Measurements from ENCODE around the gene TRIM44.
"Not testable (repeated sequence)": the region's sequence is repeated elsewhere in the genome, so short reads cannot be mapped to it uniquely, and the experiment has no call there.

The TRIM44 gene

DNA sequence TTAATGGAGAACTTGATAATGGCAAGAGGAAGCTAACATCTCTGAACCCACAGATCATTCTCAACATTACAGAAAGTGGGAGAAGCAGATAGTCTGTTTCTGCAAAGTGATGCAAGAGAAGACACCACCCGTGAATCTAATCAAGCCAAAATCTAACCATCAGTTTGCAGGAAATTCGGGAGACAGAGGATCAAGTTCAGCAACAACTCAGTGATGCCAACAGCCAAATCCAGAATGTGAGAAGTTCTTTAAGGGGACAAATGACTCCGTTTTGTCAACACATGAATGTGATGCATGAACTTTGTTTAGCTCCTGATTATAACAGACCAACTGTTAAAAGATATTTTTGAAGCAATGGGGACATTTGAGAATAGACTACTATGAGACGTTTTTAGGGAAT lies 186.0 kb downstream of the TRIM44 start:
- Mint-ChIP-seq H3K27ac (no peak overlapping the region), H3K4me1 (ENCODE audit: low read depth) (no peaks in the 10 kb centered on the region), H3K4me3 (no peak overlapping the region)

DNA sequence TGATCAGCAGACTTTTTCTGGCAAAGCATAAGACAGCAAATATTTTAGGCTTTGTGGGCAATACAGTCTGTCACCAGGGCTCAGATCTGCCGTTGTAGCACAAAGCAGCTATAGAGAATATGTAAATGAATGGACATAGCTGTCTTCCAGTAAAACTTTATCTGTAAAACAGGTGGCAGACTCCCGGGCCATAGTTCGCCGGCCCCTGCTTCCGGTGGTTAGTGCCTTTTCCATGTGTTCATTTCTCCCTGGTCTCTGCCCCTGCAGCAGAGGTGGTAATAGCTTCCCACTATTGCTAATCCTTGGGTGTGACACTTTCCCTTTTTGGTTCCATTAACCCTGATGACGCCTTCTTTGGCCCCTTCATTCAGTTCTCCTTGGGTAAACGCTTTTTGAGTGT lies 187.6 kb downstream of the TRIM44 start:
- H3K4me3 Mint-ChIP-seq: no peak overlapping the region
- no peak for DNase-seq
- no peaks in the 10 kb centered on the region for H3K36me3 Mint-ChIP-seq (ENCODE audit: low read depth)
- H3K27me3 Mint-ChIP-seq: peaks cover 9% of the 10 kb centered on the region
- H3K9me3 Mint-ChIP-seq: no peaks in the 10 kb centered on the region
- no peaks in the 10 kb centered on the region for H3K4me1 Mint-ChIP-seq (ENCODE audit: low read depth)
- no peak overlapping the region for H3K27ac Mint-ChIP-seq

More for the DNA sequence above, 186.0 kb downstream of the TRIM44 start:
- Mint-ChIP-seq H3K27me3 (peaks cover 9% of the 10 kb centered on the region), H3K36me3 (ENCODE audit: low read depth) (no peaks in the 10 kb centered on the region), H3K9me3 (no peaks in the 10 kb centered on the region)
- no peak for DNase-seq

DNA sequence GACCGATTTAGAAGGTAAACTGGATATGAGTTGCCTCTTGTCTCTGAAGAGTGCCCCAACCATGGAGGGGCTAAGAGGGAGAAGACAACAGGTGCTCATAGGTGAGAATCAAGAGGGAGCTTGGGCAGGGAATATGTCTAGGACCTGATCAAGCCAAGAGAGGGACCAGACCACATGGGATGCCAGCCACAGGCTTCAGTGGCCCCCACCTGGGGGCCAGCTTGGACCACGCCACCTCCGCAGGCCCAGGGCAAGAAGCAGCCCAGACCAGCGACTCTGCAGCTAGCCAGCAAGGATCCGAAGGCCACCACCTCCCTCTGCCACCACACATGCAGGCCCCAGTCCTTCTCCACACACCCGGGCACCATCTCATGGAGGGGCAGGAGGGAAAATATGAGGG lies 188.8 kb downstream of the TRIM44 start:
- Mint-ChIP-seq H3K27me3 (peaks cover 9% of the 10 kb centered on the region), H3K4me3 (no peak overlapping the region), H3K4me1 (ENCODE audit: low read depth) (no peaks in the 10 kb centered on the region), H3K27ac (no peak overlapping the region), H3K36me3 (ENCODE audit: low read depth) (no peaks in the 10 kb centered on the region), H3K9me3 (no peaks in the 10 kb centered on the region)
- no peak for DNase-seq

DNA sequence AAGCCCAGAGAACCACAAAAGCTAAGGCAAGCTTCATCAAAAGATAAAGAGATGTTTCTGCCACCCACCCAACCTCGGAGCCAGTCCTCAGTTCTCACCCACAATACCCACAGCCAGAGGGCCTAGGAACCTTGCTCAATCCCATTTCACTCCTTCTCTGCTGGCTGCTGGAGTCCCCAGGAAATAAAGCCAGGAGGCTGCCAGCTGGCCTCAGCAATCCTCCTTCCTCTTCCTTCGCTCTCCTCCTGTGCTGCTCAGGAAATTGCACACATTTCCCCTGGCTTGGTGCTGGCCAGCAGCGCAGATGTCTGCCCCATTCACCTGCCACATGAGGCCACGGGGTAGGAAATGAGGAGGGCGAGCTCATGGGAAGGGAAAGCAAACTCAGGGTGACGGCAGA lies 189.5 kb downstream of the TRIM44 start:
- Mint-ChIP-seq H3K27ac (no peak overlapping the region), H3K4me3 (no peak overlapping the region), H3K4me1 (ENCODE audit: low read depth) (no peaks in the 10 kb centered on the region), H3K27me3 (peaks cover 9% of the 10 kb centered on the region), H3K36me3 (ENCODE audit: low read depth) (no peaks in the 10 kb centered on the region), H3K9me3 (no peaks in the 10 kb centered on the region)
- no peak for DNase-seq

DNA sequence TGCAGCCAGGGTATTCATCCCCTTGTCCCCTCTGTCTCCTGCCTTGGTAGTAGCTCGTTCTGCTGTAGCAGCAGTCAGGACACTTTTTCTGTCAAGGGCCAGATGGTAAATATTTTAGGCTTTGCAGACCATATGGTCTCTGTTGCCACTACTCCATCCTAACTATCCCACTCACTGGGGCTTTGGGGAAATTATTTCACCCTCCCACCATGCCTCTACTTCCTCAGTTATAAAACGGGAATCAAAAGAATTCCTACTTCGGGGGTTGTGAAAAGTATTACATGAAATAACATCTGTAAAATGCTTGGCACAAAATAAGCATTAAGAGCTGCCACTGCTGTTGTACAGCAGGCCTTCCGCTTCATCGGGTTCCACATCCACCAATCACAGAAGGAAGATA lies 191.4 kb downstream of the TRIM44 start:
- H3K27ac Mint-ChIP-seq: no peak overlapping the region
- no peaks in the 10 kb centered on the region for H3K4me1 Mint-ChIP-seq (ENCODE audit: low read depth)
- H3K27me3 Mint-ChIP-seq: peaks cover 3% of the 10 kb centered on the region
- no peak overlapping the region for H3K4me3 Mint-ChIP-seq
- H3K36me3 Mint-ChIP-seq (ENCODE audit: low read depth): no peaks in the 10 kb centered on the region
- no peak for DNase-seq
- no peaks in the 10 kb centered on the region for H3K9me3 Mint-ChIP-seq

DNA sequence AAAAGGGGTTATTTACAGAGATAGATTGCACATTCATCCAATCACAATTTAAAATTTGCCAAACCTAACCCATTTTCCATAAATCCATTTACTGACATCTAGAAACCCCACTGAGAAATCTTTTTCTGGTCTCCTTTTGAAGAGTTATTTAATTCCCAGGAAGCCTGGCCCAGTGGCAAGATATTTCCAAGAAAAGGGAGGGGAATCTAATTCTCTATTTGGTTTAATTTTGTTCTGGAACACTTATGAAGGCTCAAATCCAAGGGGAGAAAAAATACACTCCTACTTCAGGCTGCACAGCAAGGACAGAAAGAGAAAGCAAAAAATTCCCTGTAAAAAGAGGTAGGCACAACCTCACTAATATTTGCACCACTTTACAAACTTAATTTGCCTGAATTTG lies 193.1 kb downstream of the TRIM44 start:
- Mint-ChIP-seq H3K27me3 (no peaks in the 10 kb centered on the region), H3K36me3 (ENCODE audit: low read depth) (no peaks in the 10 kb centered on the region), H3K27ac (no peak overlapping the region), H3K9me3 (no peaks in the 10 kb centered on the region), H3K4me3 (no peak overlapping the region), H3K4me1 (ENCODE audit: low read depth) (no peaks in the 10 kb centered on the region)
- DNase-seq: no peak

DNA sequence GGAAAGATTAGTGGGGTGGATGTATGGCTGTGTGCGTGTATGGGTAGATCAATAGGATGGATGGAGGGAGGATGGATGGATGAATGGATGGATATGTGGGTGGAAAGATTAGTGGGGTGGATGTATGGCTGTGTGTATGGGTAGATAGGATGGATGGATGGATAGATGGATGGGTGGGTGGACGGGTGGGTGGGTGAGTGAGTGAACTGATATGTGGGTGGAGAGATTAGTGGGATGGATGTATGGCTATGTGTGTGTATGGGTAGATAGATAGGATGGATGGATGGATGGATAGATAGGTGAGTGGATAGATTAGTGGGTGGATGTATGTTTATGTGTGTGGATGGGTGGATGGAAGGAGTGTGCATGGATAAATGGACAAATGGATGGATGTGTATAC lies 193.7 kb downstream of the TRIM44 start:
- Mint-ChIP-seq H3K4me1 (ENCODE audit: low read depth) (no peaks in the 10 kb centered on the region), H3K27me3 (no peaks in the 10 kb centered on the region), H3K9me3 (no peaks in the 10 kb centered on the region), H3K27ac (no peak overlapping the region), H3K36me3 (ENCODE audit: low read depth) (no peaks in the 10 kb centered on the region), H3K4me3 (no peak overlapping the region)
- no peak for DNase-seq

DNA sequence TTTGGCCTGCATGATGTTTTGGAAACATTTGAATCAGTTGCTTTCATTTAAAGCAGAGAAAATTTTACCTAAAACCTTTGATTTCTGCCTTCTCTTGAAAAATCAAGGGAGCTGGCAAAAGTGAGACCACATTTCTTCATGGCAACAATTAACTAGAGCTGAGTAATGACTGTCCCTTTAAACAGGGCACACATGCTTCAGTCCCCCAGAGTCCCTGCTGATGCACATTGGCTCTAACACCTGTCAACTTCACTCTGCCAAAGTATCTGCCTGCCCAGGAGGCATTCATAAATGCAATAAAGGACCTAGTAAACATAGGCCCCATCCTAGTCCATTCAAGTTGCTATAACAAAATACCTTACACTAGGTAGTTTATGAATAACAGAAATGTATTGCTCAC lies 194.2 kb downstream of the TRIM44 start:
- no peak overlapping the region for H3K27ac Mint-ChIP-seq
- H3K27me3 Mint-ChIP-seq: no peaks in the 10 kb centered on the region
- no peak overlapping the region for H3K4me3 Mint-ChIP-seq
- no peaks in the 10 kb centered on the region for H3K36me3 Mint-ChIP-seq (ENCODE audit: low read depth)
- no peak for DNase-seq
- H3K9me3 Mint-ChIP-seq: no peaks in the 10 kb centered on the region
- no peaks in the 10 kb centered on the region for H3K4me1 Mint-ChIP-seq (ENCODE audit: low read depth)

DNA sequence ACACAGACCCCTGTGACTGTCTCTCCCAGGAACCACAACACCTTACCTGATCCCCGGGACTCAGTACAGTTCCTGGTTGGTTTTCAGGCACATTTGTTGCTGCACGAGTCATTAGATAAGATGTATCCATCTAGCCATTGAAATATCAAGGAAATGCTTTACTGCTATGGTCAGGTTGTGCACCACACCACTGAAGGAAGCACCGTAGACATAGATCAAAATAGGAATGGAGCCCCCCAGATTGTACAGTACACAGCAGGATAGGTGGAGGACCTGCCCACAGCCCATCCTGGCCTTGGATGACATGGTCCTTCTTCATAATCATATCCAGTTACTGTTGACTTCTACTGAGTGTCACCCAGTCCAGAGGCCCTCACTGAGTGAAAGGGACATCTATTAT lies 195.3 kb downstream of the TRIM44 start:
- no peaks in the 10 kb centered on the region for H3K4me1 Mint-ChIP-seq (ENCODE audit: low read depth)
- no peak overlapping the region for H3K27ac Mint-ChIP-seq
- H3K4me3 Mint-ChIP-seq: no peak overlapping the region
- no peaks in the 10 kb centered on the region for H3K36me3 Mint-ChIP-seq (ENCODE audit: low read depth)
- peaks cover 8% of the 10 kb centered on the region for H3K27me3 Mint-ChIP-seq
- no peak for DNase-seq
- H3K9me3 Mint-ChIP-seq: no peaks in the 10 kb centered on the region

DNA sequence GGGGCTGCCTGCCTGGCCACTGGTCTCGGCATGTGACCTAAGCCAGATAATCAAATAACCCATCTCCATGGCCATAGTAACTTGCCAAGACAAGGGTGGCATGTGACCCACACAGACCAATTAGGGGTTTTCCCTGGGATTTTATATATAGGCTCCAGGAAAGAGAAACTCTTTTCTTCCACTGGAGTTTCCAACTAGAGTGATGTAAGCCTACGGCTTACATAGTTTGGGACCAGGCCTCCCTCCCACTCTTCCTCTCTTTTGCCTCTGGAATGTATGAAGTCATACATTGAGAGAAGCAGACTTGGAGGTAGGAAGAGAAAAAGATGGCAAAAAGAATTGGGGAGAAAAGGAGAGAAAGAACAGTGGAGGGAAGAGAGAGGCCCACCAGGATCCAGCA lies 196.7 kb downstream of the TRIM44 start:
- no peaks in the 10 kb centered on the region for H3K4me1 Mint-ChIP-seq (ENCODE audit: low read depth)
- H3K27me3 Mint-ChIP-seq: peaks cover 13% of the 10 kb centered on the region
- no peak for DNase-seq
- H3K9me3 Mint-ChIP-seq: peaks cover 4% of the 10 kb centered on the region
- H3K36me3 Mint-ChIP-seq (ENCODE audit: low read depth): no peaks in the 10 kb centered on the region
- H3K4me3 Mint-ChIP-seq: no peak overlapping the region
- no peak overlapping the region for H3K27ac Mint-ChIP-seq

DNA sequence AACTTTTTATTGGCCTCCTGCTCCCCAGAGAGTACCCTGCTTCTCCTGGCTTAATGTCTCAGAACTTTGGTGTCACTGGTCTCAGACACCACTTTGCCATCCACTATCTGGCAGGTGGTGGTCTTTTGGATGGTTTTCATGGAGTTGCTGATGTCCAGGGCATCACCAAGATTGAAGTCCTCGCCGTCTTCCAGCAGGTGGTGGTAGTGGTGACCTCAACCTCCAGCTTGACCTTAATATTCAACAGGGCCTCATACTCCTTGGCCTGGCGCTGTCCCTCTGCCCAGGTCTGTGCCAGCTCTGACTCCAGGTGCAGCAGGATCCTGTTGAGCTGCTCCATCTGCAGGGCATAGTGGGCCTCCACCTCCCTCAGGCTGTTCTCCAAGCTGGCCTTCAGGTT lies 197.6 kb downstream of the TRIM44 start:
- H3K27ac Mint-ChIP-seq; H3K4me3 Mint-ChIP-seq; H3K9me3 Mint-ChIP-seq; H3K4me1 Mint-ChIP-seq (ENCODE audit: low read depth); H3K36me3 Mint-ChIP-seq (ENCODE audit: low read depth); DNase-seq: not testable (repeated sequence)
- peaks cover 17% of the 10 kb centered on the region for H3K27me3 Mint-ChIP-seq

DNA sequence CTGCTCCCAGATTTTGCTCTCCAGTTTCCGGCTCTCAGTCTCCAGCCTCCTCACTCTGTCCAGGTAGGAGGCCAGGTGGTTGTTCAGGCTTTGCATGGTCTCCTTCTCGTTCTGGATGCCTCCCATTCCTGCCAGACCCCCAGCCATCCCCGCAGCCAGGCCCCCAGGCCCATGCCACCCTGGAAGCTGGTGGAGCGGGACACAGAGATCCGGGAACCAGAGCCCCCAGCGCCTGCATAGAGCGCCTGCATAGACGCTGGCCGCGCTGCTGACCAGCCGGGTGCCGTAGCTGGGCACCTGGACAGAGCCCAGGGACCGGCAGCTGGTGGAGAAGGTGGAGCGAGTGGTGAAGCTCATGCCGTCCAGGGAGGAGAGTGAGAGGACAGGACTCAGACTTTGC lies 198.6 kb downstream of the TRIM44 start:
- Mint-ChIP-seq H3K4me3 (no peak overlapping the region), H3K27ac (no peak overlapping the region), H3K9me3 (peaks cover 4% of the 10 kb centered on the region), H3K36me3 (ENCODE audit: low read depth) (no peaks in the 10 kb centered on the region), H3K4me1 (ENCODE audit: low read depth) (no peaks in the 10 kb centered on the region), H3K27me3 (peaks cover 17% of the 10 kb centered on the region)
- no peak for DNase-seq

DNA sequence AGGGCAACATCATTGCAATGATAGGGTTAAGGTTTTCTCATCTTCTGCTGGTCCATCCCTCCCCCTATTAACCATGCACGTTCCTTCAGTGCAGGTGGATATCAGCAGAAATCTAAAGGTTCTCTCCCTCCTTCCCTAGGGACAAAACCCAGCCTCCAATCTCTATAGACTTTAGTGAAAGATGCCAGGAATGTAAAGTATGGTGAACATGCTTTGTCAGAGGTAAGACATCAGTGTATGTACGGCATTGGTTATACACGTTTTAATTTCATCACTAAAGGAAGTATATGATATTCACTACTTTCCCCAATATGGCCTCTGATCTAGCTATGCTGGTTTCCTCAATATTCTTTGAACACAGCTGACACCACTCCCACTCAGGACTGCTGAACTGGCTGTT lies 200.1 kb downstream of the TRIM44 start:
- Mint-ChIP-seq H3K27ac (no peak overlapping the region), H3K36me3 (ENCODE audit: low read depth) (no peaks in the 10 kb centered on the region), H3K4me1 (ENCODE audit: low read depth) (no peaks in the 10 kb centered on the region), H3K9me3 (peaks cover 10% of the 10 kb centered on the region), H3K4me3 (no peak overlapping the region), H3K27me3 (peaks cover 17% of the 10 kb centered on the region)
- DNase-seq: no peak

DNA sequence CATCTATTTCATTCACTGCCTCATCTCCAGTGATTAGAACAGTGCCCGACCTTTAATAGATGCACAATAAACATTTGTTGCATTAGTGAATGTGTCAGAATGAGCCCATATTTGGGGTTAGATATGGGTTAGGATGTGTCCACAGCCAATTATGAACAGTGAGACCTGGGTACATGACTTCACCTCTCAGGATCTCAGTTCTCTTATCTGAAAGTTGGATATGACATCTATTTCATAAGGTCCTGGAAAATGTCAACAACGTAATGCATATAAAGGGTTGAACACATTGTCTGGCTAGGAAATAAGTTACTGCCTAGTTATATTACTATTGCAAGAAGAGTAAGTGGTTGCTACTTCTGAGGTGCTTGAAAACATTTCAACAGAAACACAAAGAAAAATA lies 201.6 kb downstream of the TRIM44 start:
- Mint-ChIP-seq H3K36me3 (ENCODE audit: low read depth) (no peaks in the 10 kb centered on the region), H3K27ac (no peak overlapping the region), H3K4me1 (ENCODE audit: low read depth) (no peaks in the 10 kb centered on the region), H3K9me3 (peaks cover 21% of the 10 kb centered on the region), H3K4me3 (no peak overlapping the region), H3K27me3 (peaks cover 17% of the 10 kb centered on the region)
- no peak for DNase-seq

DNA sequence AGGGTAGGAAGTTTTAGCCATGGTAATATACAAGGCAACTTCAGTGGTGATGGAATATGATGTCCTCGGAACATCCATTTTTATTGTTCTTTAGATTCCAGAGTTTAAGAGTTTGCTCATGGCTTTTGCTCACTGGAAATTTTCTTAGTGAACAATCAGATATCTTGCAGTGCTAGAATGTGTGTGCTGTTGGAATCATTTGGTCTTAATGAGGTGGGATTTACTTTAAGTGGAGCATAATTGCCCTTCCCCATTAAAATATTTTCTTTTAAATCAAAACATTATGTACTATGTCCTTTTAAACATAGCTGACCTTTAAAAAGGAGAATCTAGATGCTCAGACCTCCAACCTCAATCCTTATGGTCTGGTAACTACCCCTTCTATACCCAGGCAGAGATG lies 204.0 kb downstream of the TRIM44 start:
- H3K27me3 Mint-ChIP-seq: peaks cover 17% of the 10 kb centered on the region
- H3K36me3 Mint-ChIP-seq (ENCODE audit: low read depth): no peaks in the 10 kb centered on the region
- H3K4me3 Mint-ChIP-seq: no peak overlapping the region
- H3K4me1 Mint-ChIP-seq (ENCODE audit: low read depth): no peaks in the 10 kb centered on the region
- no peak overlapping the region for H3K27ac Mint-ChIP-seq
- DNase-seq: no peak
- H3K9me3 Mint-ChIP-seq: peaks cover 28% of the 10 kb centered on the region

Data from activated T-cell treated with anti-CD3 and anti-CD28 coated beads, Interleukin-2, amount 50 U/mL, for 24 hours (primary cell).